Renal cortex interstitium (tissue), 11 donors: ENCODE results near the gene GUCD1. TPM values are rescaled to one million over a fixed set of nuclear protein-coding genes. Genes with fewer than 3 reads are reported as not detected.

Experiments
- DNase-seq, 11 donors: peaks; one replicate each; pipeline ENCODE4 v3.0.0-alpha.2; 2013; ENCODE audit warnings: low read depth in 9 of 11, low spot score in 4 of 11; ENCODE audit errors: extremely low read depth in 1 of 11
- polyA plus RNA-seq, 3 donors: library from polyadenylated mRNA; unstranded; fragments of 120-200 nt; gene quantifications; one replicate each; pipeline ENCODE4 v1.2.1, GENCODE V29; 2013; ENCODE audit not compliant: insufficient read length in 3 of 3

The GUCD1 gene
- polyA plus RNA-seq, 3 donors, result 80.8 to 89.5 (median 88.8) TPM

DNA sequence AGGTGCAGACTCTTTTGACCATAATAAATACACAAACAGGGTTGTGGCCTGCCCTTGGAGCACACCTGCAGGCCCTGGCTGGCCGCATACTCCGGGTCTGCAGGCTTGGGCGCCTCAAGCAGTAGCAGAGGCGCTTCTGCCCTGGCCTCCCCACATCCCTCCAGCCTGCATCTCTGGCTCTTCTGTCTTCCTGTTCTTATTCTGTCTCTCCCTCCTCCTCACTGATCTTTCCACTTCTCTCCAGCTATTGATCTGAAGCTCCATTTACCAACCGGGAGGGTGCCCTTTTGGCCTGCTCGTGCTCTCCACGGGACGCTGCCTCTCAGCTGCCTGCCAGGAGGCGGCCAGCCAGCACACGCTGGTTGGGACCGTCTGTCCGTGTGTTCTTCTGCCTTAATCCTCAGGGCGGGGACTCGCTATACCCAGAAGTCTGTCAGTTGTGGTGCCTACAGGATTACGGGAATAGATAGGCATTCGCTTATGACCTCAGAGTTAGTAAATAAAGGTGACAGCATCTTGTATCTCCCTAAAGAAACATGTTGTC, 54.6 kb downstream of the GUCD1 start:
- DNase-seq, result no peak

DNA sequence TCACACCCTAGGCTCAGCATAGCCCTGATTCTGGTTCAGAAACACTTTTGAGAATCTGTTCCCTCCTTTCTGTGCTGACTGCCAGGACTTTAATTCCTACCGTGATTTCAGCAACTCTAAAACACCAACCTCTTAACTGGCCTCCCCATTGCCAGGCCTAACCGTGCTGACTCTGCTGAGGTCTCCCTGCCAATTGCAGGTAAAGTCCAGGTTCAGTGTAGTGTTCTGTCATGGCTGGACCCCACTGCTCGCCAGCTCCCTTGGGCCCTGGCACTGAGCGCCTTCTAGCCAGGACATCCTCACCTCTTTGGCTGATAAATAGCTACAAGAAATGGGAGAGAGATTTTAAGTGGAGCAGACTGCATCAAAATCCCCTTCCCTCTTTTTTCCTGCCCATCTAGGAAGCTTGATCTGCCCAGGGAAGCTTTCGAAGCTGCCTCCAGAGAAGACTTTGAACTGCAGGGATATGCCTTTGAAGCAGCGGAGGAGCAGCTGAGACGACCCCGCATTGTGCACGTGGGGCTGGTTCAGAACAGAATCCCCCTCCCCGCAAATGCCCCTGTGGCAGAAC, 55.1 kb downstream of the GUCD1 start:
- no peak for DNase-seq

DNA sequence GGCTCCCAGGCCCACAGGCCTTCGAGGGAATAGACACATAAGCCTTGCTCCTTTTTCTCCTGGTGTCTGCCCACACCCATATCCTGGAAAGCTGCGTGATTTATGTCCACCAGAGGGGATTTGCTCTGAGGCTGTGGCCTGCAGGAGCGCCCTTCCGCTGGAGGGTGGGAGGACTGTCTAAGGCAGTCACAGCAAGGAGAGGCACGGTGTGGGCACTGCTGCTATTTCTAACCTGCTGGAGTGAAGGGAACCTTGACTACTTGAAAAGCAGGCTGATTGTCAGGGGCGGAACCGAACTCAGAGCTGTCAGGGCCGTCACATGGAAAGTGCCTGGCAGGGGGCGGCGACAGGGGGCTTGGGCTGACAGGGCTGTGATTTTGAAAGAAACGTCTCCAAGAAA, 56.1 kb downstream of the GUCD1 start:
- DNase-seq, result no peak

DNA sequence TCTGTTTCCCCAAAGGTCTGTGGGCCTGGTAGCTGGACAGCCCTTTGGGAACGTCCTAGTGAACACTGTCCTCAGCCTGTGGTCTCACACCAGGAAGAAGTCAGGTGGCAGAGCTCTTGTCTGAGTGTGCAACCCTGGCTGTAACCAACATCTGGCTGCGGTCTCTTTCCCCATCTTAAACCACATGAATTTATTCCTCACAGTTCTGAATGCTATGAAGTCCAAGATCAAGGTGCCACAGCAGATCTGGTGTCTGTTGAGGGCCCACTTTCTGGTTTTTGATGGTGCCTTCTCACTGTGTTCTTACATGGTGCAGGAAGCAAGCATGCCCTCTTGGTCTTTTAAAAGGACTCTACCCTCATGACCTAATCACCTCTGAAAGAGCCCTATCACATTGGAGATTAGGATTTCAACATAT, 57.1 kb downstream of the GUCD1 start:
- no peak for DNase-seq

DNA sequence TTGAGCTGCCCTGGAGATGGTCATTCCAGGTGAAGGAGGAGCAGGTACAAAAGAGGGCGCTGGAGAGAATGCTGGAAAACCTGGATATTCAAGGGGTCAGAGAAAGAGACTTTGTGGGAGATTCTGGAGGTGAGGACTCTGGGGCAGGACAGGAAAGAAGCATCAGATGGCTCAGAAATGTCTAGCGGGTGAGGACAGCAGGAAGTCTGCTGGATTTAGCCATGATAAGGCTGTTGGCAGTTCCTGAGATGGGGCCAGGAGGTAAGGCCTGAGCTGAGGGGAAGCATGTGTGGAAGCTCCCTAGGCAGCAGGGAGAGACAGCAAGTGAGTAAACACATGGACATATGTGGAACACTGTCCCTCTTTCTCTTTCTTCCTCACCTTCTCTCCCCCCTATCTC, 58.3 kb downstream of the GUCD1 start:
- no peak for DNase-seq

- no peak for DNase-seq
Observed at GRCh38 chr22:24496234-24496633, 58.7 kb downstream of the GUCD1 start.

- DNase-seq, result no peak
Observed at GRCh38 chr22:24495365-24495675, 59.6 kb downstream of the GUCD1 start.

DNA sequence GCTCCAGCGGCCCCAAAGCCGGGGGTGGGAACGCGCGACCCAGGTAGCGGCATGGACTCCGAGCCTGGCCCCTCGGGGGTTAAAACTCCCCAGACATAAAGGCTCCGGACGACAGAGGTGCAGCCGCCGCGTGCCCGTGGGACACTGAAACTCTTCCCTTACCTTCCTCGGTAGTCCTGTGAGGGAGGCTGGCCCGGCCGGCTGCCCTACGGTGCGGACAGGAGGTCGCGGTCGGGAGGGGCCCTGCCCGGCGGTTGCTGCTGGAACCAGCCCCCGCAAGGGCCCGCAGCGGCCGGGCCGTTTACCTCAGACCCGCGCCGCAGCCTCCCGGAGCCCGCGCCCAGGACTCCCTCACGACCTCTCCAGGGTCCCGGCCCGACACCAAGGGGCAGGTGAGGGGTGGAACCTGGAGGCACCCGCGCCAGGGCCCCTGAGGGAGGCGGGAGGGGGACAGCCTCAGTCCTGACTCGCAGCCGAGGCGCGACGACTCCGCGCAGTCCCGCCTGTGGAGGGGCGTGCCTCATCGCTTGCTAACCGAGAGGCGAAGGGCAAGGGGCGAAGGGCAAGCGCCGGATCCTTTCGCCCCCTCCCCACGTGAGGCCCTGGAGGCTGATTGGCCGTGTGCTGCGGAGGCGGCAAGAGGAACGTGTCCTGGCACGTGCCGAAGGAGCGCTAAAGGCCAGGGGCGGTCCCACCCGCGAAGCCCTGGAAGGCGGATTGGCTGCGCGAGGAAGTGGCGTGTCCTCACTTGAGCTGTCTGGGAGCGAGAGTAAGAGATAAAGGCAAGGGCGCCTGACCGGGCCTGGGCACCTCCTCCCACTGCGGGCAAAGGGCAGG, 60.2 kb downstream of the GUCD1 start, which contains the start of gene UPB1:
Gene UPB1, plus strand, starts transcription at position 805 of the 837 bp plus-strand sequence. CDS start 72 bp downstream, outside the sequence.
- DNase-seq, result no peak

DNA sequence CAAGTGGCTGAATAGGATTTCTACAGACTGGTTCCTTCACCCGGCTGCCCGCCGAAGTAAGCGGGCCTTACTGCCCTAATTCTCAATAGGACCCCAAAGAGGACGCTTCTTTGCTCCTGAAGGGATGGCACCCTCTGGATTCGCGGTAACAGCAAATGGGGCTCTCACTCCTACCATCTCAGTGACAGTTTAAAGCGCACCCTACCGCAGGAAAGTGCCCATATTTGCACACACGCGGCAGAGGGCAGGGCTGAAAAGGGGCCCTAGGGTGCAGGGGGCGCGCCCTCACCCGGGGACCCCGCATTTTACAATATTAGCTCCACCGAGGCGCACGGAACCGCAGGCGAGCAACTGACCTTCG, 60.8 kb downstream of the GUCD1 start:
- DNase-seq, result no peak

DNA sequence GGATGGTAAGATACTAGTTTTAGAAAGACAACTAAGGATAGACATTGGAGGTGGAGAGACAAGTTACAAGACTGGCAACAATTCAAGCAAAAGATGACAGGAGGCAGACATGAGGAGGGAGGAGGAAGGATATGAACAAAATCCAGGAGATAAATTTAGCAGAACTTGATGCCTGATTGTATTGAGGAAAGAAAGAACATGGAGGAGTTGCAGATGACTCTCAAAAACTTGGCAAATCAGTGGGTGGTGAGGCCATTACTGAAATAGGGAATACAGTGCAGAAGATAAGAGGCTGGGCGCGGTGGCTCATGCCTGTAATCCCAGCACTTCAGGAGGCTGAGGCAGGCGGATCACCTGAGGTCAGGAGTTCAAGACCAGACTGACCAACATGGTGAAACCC, 62.5 kb downstream of the GUCD1 start:
- no peak for DNase-seq

Other genes with a start within 250 kb of the GUCD1 start
- 1 to 10 TPM; 5.8 to 8.0 (median 8.0) TPM for gene ADORA2A, start 127.5 kb downstream of the GUCD1 start, polyA plus RNA-seq
- gene UPB1, start 59.8 kb downstream of the GUCD1 start, polyA plus RNA-seq, result 1 to 10 TPM in 2 of 3 donors, under 1 TPM in 1; 0.75 to 1.2 (median 1.1) TPM
- gene SNRPD3, start 861 bp upstream of the GUCD1 start, polyA plus RNA-seq, result 100 to 1,000 TPM; 165 to 223 (median 199) TPM
- 10 to 100 TPM; 26.8 to 41.3 (median 32.8) TPM for gene LRRC75B, start 37.9 kb upstream of the GUCD1 start, polyA plus RNA-seq
- gene GGT1, start 48.1 kb upstream of the GUCD1 start, polyA plus RNA-seq, result 10 to 100 TPM; 42.8 to 72.1 (median 50.8) TPM
- gene PIWIL3, start 219.6 kb upstream of the GUCD1 start, polyA plus RNA-seq, result not detected